Epithelial cell of esophagus (primary cell): ENCODE measurements around the gene TRERF1.

Source experiments
- DNase-seq: peaks from one replicate; pipeline ENCODE4 v3.0.0; 2010; ENCODE audit warnings: low read depth
- H3K4me3 ChIP-seq: 2 replicates; pipeline ENCODE4 v1.5.1; 2011; ENCODE audit warnings: mild to moderate bottlenecking, low read length, control low read depth
- TF ChIP-seq, protein P1 (sequence below): IDR thresholded peaks from 2 replicates; pipeline ENCODE4 v1.5.1; 2011; ENCODE audit warnings: low read depth, mild to moderate bottlenecking, low read length, control low read depth, inconsistent platforms; ENCODE audit not compliant: insufficient read depth; ENCODE audit errors: missing control alignments

Gene TRERF1

DNA sequence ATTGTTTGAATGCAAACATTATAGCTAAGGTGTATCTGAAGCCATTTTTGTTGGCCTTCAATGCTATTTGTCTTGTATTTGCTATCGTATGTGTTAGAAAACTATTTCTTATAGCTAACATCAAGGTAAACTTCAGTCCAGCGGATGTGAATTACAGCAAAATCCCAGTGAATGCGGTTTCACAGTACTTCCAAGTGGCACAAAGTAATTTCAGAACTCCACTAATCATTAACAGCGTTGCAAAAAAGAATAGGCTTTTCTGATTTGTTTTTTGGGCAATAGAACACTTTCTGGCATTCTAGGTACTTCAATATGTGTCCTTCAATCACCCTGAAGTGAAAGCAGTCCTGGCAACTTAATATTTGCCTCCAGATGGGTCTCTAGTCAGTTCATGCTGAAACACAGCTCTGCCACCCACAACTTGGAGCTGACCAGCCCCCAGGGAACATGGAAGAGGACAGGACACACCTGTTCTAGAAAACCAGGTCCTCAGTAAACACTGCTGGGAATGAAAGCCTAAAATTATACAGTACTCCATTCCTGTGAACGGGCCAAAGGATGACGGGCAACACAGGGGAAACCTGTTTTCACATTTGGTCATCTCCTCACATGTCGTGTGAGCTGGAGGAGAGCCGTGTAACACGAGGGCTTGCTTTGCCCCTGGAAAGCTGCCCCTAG, 224.4 kb downstream of the TRERF1 start:
- DNase-seq, result peak; percentile 55
- TF ChIP-seq, protein P1, sequence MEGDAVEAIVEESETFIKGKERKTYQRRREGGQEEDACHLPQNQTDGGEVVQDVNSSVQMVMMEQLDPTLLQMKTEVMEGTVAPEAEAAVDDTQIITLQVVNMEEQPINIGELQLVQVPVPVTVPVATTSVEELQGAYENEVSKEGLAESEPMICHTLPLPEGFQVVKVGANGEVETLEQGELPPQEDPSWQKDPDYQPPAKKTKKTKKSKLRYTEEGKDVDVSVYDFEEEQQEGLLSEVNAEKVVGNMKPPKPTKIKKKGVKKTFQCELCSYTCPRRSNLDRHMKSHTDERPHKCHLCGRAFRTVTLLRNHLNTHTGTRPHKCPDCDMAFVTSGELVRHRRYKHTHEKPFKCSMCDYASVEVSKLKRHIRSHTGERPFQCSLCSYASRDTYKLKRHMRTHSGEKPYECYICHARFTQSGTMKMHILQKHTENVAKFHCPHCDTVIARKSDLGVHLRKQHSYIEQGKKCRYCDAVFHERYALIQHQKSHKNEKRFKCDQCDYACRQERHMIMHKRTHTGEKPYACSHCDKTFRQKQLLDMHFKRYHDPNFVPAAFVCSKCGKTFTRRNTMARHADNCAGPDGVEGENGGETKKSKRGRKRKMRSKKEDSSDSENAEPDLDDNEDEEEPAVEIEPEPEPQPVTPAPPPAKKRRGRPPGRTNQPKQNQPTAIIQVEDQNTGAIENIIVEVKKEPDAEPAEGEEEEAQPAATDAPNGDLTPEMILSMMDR, result no peak
- no peak overlapping the region for H3K4me3 ChIP-seq

DNA sequence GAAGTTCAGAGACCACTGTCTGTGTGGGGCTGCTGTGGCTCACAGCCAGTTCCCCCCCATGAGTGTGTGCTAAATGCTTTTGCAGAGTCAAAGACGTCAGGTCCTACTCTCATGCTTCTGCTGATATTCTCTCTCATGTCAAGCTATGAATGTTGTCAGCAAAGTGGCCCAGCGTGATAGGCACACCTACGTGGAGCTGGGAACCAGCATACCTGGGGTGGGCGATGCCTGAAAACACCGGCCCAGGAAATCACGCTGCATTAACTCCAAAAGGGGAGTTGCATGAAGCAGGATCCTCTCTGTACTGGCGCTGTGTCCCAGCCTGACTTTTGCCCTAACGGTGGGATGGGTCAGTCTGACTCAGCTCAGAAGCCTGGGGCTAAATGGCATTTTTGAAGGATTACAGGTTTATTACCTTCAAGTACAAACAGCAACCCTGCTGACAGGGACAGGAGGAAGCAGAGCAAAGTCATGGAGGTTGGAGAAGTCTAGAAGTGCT, 225.0 kb downstream of the TRERF1 start:
- DNase-seq, result peak; percentile 96
- TF ChIP-seq, protein P1, result no peak
- no peak overlapping the region for H3K4me3 ChIP-seq

- peak; percentile 53 for DNase-seq
Measured at GRCh38 chr6:42226161-42226611, 225.5 kb downstream of the TRERF1 start.

GRCh38 chr6:42225419-42225818, 226.3 kb downstream of the TRERF1 start:
- H3K4me3 ChIP-seq, result no peak overlapping the region
- DNase-seq, result no peak
- TF ChIP-seq, protein P1, result no peak

More at GRCh38 chr6:42226161-42226611, 225.5 kb downstream of the TRERF1 start:
- TF ChIP-seq, protein P1, result no peak
- no peak overlapping the region for H3K4me3 ChIP-seq

GRCh38 chr6:42225029-42225339, 226.7 kb downstream of the TRERF1 start:
- TF ChIP-seq, protein P1, result no peak
- H3K4me3 ChIP-seq, result no peak overlapping the region
- no peak for DNase-seq

DNA sequence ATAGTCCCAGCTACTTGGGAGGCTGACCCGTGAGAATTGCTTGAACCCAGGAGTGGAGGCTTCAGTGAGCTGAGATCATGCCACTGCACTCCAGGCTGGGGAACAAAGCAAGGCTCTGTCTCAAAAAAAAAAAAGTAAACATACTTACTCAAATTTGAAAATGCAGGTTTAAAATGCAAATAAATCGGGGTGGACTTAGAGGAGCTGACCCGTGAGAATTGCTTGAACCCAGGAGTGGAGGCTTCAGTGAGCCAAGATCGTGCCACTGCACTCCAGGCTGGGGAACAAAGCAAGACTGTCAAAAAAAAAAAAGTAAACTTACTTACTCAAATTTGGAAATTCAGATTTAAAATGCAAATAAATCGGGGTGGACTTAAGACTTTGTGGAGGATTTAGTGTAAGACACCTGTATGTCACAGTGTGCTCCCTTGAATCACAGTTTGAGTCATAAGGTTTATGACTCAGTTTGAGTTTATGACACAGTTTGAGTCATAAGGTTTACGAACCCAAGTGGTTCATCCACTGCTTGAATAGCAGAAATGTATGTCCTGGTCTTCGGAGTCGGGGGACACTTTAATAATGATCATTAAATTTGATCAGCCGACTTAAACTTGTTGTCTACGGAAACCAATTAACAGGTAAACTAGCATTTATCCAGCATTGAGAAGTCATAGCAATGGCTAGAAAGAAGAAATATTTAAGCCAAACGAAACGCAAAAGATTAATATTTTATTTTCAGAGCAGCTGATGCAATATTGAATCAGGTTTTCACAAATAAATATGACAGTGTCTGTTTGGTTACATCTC, 227.3 kb downstream of the TRERF1 start:
- peak overlapping the region; percentile 28 for H3K4me3 ChIP-seq
- DNase-seq, result peak; percentile 96
- TF ChIP-seq, protein P1, result no peak
